H1 (cell line): ENCODE data around the gene ZNF747.

Experiments used
- ASH2L ChIP-seq: fragments of 200-600, 300-600 bp; sonication (generic); IDR thresholded peaks from one replicate; pipeline ENCODE4 v1.7.1; 2017; ENCODE audit warnings: low read length
- CHD2 ChIP-seq: IDR thresholded peaks from 2 replicates; pipeline ENCODE4 v1.6.1; 2012; ENCODE audit warnings: low read length, improper control_type of control experiment
- EGR1 ChIP-seq: IDR thresholded peaks from 2 replicates; pipeline ENCODE4 v1.6.1; 2011; ENCODE audit warnings: low read depth, low read length, borderline replicate concordance
- EZH2 ChIP-seq: fragments of 200-600 bp; sonication (generic); IDR thresholded peaks from 2 replicates; pipeline ENCODE4 v1.7.1; 2012; ENCODE audit warnings: low read depth, mild to moderate bottlenecking, moderate library complexity, low read length, inconsistent platforms; ENCODE audit not compliant: severe bottlenecking
- POLR2A ChIP-seq, 2 experiments: IDR thresholded peaks; 1 replicate in 1 of 2; 2 replicates in 1 of 2; pipeline ENCODE4 v1.6.1; 2011; ENCODE audit warnings: low read depth in 2 of 2, low read length in 2 of 2, mild to moderate bottlenecking in 2 of 2; ENCODE audit errors: control extremely low read depth in 1 of 2
- RNF2 ChIP-seq: fragments of 200-900, 300-1000 bp; sonication (generic); IDR thresholded peaks from 2 replicates; pipeline ENCODE4 v1.7.1; 2016; ENCODE audit warnings: borderline replicate concordance, low read depth, mild to moderate bottlenecking, antibody characterized with exemption, low read length; ENCODE audit not compliant: poor library complexity, severe bottlenecking; ENCODE audit errors: missing control alignments
- SP1 ChIP-seq: IDR thresholded peaks from 2 replicates; pipeline ENCODE4 v1.6.1; 2011; ENCODE audit warnings: low read depth, low read length
- TF ChIP-seq, protein P1 (sequence below), 3 experiments: IDR thresholded peaks; 1 replicate in 2 of 3; 2 replicates in 1 of 3; pipeline versions ENCODE4 v1.5.1 to v1.6.1; 2011; ENCODE audit warnings: low read length in 3 of 3, mild to moderate bottlenecking in 3 of 3, inconsistent platforms in 2 of 3, low read depth in 1 of 3, moderate library complexity in 1 of 3; ENCODE audit not compliant: insufficient read depth in 1 of 3; ENCODE audit errors: control extremely low read depth in 1 of 3

DNA sequence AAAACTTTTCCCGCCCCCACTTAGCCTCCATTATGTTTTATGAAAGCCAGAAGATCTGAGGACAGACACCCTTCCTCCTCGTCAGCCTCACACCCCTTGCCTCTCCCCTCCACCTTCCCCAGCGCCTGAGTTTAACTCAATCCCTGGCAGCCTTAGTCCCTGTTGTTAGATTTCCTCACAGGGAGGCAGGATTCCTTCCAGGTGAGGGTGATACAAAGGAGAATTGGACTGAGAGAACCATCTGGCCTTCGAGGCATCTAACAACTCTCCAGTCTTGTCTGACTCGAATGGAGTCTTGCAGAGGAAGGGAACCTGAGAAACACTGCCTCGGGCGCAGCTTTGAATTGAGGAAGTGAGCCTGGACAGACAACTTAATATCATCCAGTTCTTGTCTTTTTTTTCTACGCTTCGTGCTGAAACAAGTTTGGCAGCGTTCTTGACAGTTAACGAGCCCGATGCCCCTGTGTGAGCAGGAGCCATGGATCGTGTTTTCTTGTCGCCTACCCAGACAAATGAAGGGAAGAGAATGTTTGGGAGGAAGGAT lies 7.0 kb downstream of the ZNF747 start:
- TF ChIP-seq ASH2L (no peak), POLR2A (IDR thresholded peaks at IDR 0.05; ENCODE audit: control extremely low read depth in 1 of 2, low read depth in 2 of 2, low read length in 2 of 2) (no peak), SP1 (no peak), EGR1 (no peak), EZH2 (no peak), CHD2 (no peak), RNF2 (no peak)
- TF ChIP-seq, protein P1, sequence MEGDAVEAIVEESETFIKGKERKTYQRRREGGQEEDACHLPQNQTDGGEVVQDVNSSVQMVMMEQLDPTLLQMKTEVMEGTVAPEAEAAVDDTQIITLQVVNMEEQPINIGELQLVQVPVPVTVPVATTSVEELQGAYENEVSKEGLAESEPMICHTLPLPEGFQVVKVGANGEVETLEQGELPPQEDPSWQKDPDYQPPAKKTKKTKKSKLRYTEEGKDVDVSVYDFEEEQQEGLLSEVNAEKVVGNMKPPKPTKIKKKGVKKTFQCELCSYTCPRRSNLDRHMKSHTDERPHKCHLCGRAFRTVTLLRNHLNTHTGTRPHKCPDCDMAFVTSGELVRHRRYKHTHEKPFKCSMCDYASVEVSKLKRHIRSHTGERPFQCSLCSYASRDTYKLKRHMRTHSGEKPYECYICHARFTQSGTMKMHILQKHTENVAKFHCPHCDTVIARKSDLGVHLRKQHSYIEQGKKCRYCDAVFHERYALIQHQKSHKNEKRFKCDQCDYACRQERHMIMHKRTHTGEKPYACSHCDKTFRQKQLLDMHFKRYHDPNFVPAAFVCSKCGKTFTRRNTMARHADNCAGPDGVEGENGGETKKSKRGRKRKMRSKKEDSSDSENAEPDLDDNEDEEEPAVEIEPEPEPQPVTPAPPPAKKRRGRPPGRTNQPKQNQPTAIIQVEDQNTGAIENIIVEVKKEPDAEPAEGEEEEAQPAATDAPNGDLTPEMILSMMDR (IDR thresholded peaks at IDR 0.05; ENCODE audit: control extremely low read depth in 1 of 3, insufficient read depth in 1 of 3, low read depth in 1 of 3, low read length in 3 of 3) = no peak
